HG03442 (cell line): ENCODE results near the gene LPAR5.
"Not testable (repeated sequence)": the region's sequence is repeated elsewhere in the genome, so short reads cannot be mapped to it uniquely, and the experiment has no call there.

Source experiments
- ATAC-seq: cut with Tn5 transposase; IDR thresholded peaks from one replicate; pipeline ENCODE4 v1.9.1; 2021; ENCODE audit warnings: mild to moderate bottlenecking, moderate library complexity; ENCODE audit not compliant: unreplicated experiment

LPAR5 gene

DNA sequence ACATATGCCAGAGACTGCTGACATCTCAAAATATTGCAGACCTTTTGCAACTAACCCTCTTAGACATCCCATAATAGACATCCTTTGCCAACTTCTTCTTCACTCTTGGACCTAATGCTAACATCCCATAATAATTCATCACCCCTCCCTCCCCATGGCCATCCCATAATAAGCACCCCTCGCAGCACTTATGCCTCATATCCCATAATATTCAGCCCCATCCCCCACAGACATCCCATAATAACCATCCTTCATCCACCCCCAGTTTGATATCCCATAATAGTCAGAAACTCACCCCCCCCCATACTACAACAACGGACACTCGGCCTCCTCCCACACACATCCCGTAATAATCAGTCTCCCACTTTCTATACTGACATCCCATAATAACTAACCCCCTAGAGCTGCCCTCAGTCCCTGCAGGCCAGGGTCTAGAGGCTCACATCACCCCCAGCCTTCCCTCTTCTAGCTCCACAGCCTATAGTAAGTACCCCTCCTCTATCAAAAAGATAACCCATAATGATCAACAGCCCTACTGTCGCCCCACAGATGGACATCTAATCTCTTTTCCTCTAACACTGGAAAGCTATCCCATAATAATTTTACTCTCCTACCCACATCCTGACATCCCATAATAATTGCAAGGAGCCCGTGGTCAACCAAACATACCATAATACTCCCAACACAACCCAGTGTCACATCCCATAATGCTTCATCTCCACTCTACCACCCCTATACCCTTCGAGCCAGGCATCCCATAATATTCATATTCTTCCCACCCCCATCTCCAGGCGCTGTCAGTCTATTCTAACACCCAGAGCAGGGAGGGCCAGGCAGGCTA lies 27.8 kb downstream of the LPAR5 start:
- no peak for ATAC-seq

GRCh38 chr12:6606331-6607131 lies 29.2 kb downstream of the LPAR5 start:
- no peak for ATAC-seq

GRCh38 chr12:6605421-6606330 lies 30.1 kb downstream of the LPAR5 start:
- ATAC-seq: no peak

DNA sequence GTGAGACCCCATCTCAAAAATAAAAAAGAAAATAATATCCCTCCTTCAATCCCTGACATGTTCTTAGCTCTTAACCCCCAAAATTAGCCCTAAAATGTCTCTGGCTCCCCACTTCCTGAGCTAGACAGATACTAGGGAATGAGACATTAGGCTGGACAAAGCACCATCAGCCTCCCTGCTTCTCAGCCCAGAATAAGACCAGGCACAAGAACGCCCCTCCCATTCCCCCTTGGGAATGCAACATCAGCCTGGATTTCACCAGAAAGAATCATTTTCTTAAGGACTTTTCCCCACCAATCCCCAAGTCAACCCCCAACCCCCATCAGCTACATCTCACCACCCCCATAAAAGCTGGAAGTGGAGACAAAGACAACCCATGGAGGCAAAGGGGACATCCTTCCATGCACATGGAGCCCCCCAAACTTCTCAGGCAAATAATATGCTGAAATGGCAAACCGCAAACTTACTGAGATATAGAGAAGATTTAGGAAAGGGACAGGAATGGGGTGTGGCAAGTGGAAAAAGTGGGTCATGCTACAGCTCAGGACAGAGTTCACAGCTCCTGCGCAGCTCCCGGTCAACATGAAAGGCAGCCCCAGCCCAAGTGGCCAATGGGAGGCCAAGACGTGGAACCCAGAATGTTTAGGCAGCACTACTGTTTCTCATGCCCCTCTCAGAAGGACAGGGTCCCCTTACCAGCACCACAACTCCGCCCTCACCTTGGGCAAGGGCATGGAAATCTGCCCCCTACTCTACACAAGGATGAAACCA lies 31.3 kb downstream of the LPAR5 start:
- ATAC-seq: no peak

DNA sequence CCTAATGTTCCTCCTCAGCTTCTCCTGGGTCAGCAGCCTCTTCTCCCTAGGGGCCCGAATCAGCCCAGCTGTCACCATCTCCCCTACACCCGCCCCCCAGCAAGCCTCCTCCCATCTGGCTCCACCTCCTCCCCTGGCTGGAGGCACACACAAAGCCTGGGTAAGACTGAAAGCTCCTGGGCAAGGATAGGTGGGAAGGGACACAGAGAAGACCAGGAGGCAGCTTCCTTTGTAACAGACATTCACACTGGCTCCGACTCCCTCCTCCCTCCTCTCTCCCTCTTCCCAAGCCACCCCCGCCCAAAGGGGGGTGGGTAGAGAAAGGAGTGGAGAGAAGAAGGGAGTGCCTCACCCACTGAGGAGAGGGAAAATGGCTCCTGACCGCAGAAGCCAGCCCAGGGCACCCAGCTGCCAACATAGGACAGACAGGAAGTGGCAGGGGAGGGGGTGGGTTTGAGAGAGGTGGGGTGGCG lies 32.6 kb downstream of the LPAR5 start:
- no peak for ATAC-seq

GRCh38 chr12:6602526-6602925 lies 33.2 kb downstream of the LPAR5 start:
- ATAC-seq: no peak

DNA sequence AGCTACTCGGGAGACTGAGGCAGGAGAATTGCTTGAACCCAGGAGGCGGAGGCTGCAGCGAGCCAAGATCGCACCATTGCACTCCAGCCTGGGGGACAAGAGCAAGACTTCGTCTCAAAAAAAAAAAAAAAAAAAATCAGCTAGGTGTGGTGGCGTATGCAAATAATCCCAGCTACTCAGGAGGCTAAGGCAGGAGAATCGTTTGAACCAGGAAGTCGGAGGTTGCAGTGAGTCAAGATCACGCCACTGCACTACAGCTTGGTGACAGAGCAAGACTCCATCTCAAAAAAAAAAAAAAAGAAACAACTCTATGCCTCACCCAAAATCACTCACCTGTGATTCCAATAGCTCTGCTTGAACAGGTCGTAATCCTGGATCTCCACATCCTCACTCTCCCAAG lies 40.1 kb downstream of the LPAR5 start:
- not testable (repeated sequence) for ATAC-seq

DNA sequence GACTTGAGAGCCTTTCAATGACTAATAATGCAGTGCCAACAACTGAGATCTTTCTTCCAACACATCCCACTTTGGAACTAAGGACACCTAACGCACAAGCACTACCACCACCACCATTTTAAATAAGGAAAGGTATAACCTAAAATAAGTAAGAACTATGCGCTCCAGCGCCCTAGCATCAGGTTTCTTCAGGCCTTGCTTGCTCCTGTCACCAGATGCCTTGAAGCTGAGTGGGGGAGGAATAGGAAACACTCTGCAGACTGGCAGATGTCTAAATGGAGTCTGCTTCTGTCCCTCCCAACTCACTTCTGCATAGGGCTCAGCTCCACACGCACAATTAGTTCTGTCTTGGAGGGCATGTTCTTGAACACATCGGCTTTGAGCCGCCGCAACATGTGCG lies 43.7 kb downstream of the LPAR5 start:
- no peak for ATAC-seq

GRCh38 chr12:6586569-6586968 lies 49.2 kb downstream of the LPAR5 start:
- not testable (repeated sequence) for ATAC-seq

DNA sequence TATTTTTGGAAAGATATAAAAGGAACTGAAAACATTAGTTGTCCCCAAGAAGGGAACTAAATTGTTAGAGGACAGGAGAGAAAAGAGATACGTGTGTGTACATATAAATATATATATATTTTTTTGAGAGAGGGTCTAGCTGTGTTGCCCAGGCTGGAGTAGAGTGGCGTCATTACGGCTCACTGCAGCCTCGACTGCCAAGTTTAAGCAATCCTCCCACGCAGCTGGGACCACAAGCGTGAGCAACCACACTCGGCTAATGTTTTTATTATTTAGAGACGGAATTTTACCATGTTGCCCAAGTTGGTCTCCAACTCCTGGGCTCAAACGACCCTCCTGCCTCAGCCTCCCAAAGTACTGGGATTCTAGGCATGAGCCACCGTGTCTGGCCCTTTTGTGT lies 51.5 kb downstream of the LPAR5 start:
- no peak for ATAC-seq

- ATAC-seq: no peak
Observed at GRCh38 chr12:6582959-6583358, 52.8 kb downstream of the LPAR5 start.

GRCh38 chr12:6582196-6582595 lies 53.6 kb downstream of the LPAR5 start:
- no peak for ATAC-seq

GRCh38 chr12:6575648-6576047 lies 60.1 kb downstream of the LPAR5 start:
- no peak for ATAC-seq

- no peak for ATAC-seq
Observed at GRCh38 chr12:6574576-6575295, 61.0 kb downstream of the LPAR5 start.

DNA sequence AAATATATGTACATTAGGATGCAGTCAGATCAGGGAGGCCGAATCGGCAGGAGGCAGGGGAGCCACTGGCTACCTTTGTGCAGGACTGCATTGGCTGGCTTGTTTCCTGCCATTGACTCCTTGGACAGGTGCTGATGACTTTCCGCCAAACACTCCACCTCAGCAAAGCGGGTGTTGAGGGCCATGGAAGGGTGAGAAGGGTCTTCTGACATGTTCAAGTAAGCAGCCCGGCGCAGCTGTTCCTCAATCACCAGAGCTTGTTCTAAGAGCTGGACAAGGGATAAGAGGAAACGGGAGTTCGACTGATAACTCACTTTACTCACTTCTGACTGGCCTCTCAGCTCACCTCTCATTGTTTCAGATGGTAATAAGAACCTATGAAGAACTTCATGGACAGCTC lies 62.8 kb downstream of the LPAR5 start:
- ATAC-seq: no peak

- ATAC-seq: no peak
Observed at GRCh38 chr12:6570264-6570887, 65.4 kb downstream of the LPAR5 start.

DNA sequence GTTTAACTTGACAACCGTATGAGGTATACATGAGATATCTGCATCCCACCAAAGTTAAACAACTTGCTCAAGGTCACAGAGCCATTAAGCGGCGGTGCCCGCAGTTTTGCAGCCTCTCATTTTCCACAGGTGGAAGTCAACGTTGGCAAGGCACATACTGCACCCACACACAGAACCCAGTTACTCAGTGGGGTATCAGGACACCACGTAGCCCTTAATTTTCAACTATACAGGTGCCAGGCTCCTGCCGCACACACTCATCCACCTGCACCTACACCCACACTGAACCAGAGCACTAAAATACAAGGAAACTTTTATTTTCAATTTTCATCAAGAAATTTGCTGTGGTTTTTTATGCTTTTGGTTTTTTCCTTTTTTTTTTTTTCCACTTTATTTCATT lies 66.0 kb downstream of the LPAR5 start:
- no peak for ATAC-seq

DNA sequence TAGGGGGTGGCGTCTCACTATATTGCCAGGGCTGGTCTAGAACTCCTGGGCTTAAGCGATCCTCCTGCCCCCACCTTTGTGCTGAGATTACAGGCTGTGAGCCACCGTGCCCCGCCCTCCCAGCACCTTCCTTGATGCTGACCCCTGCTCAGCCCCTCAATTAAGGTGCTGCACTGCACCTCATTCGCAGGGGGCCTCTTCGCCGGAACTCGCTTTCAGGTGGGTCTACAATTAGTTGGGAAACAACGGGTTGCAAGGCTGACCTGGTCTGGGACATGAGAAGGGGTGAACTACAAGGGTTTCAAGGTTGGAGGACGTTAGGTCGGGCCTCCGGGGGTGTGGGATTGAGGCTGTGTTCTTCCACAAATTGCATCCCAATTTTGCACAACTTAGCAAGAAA lies 66.4 kb downstream of the LPAR5 start:
- no peak for ATAC-seq
